HUDEP-2 (cell line): ENCODE results near the gene MMD2.
"Not testable (repeated sequence)": the region's sequence is repeated elsewhere in the genome, so short reads cannot be mapped to it uniquely, and the experiment has no call there.

Source experiments
- DNase-seq, 76 experiments: peaks; one replicate each; lab custom pipeline; 2025; ENCODE audit not compliant: unreplicated experiment in 76 of 76; lab: John Stamatoyannopoulos, UW

The MMD2 gene

GRCh38 chr7:4958477-4959301 lies at the start of gene MMD2:
TSS of gene MMD2 (minus strand) at chr7:4959187. CDS start at chr7:4959017, 170 bp downstream.
- no peak for DNase-seq

- no peak for DNase-seq
Observed at GRCh38 chr7:5005066-5005465, 46.1 kb upstream of the MMD2 start.

- DNase-seq, result no peak
Observed at GRCh38 chr7:5001911-5002310, 42.9 kb upstream of the MMD2 start.

- no peak for DNase-seq
Observed at GRCh38 chr7:5001003-5001402, 42.0 kb upstream of the MMD2 start.

- no peak for DNase-seq
Observed at GRCh38 chr7:4999369-4999950, 40.5 kb upstream of the MMD2 start.

GRCh38 chr7:4998910-4999309 lies 39.9 kb upstream of the MMD2 start:
- DNase-seq, result no peak

- DNase-seq, result no peak
Observed at GRCh38 chr7:4998244-4998643, 39.3 kb upstream of the MMD2 start.

- no peak for DNase-seq
Observed at GRCh38 chr7:4996696-4997222, 37.8 kb upstream of the MMD2 start.

- DNase-seq, result no peak
Observed at GRCh38 chr7:4995429-4995969, 36.5 kb upstream of the MMD2 start.

GRCh38 chr7:4993471-4993870 lies 34.5 kb upstream of the MMD2 start:
- no peak for DNase-seq

GRCh38 chr7:4982741-4983140 lies 23.8 kb upstream of the MMD2 start:
- DNase-seq, result peak in 59 of 76 experiments; percentile 3 to 82 (median 45)

- DNase-seq, result not testable (repeated sequence)
Observed at GRCh38 chr7:4981295-4981890, 22.4 kb upstream of the MMD2 start.

- DNase-seq, result not testable (repeated sequence)
Observed at GRCh38 chr7:4975626-4976025, 16.6 kb upstream of the MMD2 start.

- DNase-seq, result peak in 74 of 76 experiments; percentile 29 to 96 (median 86)
Observed at GRCh38 chr7:4973728-4974198, 14.8 kb upstream of the MMD2 start.

GRCh38 chr7:4972446-4972845 lies 13.5 kb upstream of the MMD2 start:
- DNase-seq, result not testable (repeated sequence)

GRCh38 chr7:4965295-4966022 lies 6.5 kb upstream of the MMD2 start:
- DNase-seq, result no peak

GRCh38 chr7:4964506-4964905 lies 5.5 kb upstream of the MMD2 start:
- DNase-seq, result no peak

GRCh38 chr7:4962872-4963775 lies 4.1 kb upstream of the MMD2 start:
- DNase-seq, result no peak

- DNase-seq, result no peak
Observed at GRCh38 chr7:4960363-4960762, 1.4 kb upstream of the MMD2 start.
